Astrocyte of the spinal cord (primary cell): ENCODE data around the gene ADSL.

Source experiments
- DNase-seq: peaks from one replicate; pipeline ENCODE4 v3.0.0; 2011; ENCODE audit warnings: low read depth, low spot score
- H3K4me3 ChIP-seq: 2 replicates; pipeline ENCODE4 v1.5.1; 2011; ENCODE audit warnings: low read depth, mild to moderate bottlenecking, low read length, moderate library complexity
- CTCF ChIP-seq: IDR thresholded peaks from 2 replicates; pipeline ENCODE4 v1.5.1; 2012; ENCODE audit warnings: low read depth, mild to moderate bottlenecking, low read length, inconsistent platforms
- in situ Hi-C: cut with HindIII; loops from 2 replicates; pipeline ENCODE4 v1.10.0; 2017; ENCODE audit warnings: low sequenced_read_pairs

Gene ADSL

DNA sequence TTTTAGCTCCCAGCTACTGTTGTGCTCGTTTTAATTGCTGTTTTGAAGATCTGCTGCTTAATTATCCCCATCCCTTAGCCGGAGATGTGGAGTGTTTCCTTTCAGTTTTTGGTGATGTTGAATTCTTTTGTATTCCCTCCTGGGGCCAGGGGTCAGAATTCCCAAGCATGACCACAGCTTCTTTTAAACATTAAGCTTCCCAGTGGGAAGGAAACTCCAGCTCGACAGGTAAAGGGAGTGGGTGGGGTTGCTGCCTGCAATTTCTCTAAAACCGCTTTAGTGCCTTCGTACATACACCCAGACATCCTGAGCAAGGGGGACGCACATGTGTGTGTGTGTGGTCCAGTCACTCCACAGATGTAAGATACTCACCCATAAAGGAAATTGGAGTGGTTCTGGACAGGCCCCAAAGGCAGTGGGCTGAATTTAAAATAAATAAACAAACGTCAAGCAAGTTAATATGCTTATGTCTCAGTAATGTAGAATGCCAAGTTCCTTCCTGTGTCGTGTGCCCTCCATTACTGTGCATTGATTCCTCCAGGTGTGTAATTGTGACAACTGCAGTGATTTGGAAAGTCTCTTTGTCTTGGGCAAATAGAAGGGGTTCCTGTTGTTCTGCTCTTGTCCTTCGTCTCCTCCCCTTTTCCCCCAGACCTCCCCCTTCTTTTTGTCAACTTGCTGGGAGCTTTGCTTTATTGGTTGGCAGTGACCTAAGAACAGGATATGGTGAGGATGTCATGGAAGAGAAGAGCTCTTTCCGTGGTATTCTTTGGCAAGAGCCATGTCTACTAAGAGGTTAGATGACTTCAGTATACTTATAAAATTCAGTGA, 19.2 kb upstream of the ADSL start:
- no peak for TF ChIP-seq CTCF
- DNase-seq = peak; percentile 50

GRCh38 chr22:40328546-40329456, 17.5 kb upstream of the ADSL start:
- no peak overlapping the region for H3K4me3 ChIP-seq
- in situ Hi-C loops = no loop called here
- no peak for DNase-seq
- TF ChIP-seq CTCF = no peak

More for the DNA sequence above, 19.2 kb upstream of the ADSL start:
- no peak overlapping the region for H3K4me3 ChIP-seq
- in situ Hi-C loops = no loop called here

- TF ChIP-seq CTCF = no peak
- in situ Hi-C loops = no loop called here
- H3K4me3 ChIP-seq = no peak overlapping the region
- DNase-seq = no peak
Observed at GRCh38 chr22:40329466-40329865, 16.8 kb upstream of the ADSL start.

- in situ Hi-C loops = no loop called here
- no peak for TF ChIP-seq CTCF
- DNase-seq = no peak
- no peak overlapping the region for H3K4me3 ChIP-seq
Observed at GRCh38 chr22:40330086-40330485, 16.2 kb upstream of the ADSL start.

DNA sequence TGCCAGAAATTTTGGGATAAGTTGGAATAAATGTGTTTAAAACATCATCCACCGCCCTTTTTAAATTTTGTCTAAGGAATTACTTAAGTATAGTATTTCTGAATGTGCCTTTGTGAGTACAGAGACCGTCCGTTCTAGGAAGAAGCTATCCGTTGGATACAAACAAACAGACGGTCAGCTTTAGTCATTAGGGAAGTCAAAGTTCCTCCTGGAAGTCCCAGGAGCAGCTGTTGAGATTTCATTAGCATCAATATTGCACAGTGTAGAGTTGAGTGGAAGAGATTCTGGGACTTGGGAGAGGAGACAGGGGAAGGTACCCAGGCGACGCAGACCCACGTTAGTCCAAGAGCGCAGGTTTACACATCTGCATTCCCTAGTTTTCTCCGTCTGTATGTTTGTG, 15.7 kb upstream of the ADSL start:
- no peak overlapping the region for H3K4me3 ChIP-seq
- in situ Hi-C loops = no loop called here
- no peak for DNase-seq
- no peak for TF ChIP-seq CTCF

DNA sequence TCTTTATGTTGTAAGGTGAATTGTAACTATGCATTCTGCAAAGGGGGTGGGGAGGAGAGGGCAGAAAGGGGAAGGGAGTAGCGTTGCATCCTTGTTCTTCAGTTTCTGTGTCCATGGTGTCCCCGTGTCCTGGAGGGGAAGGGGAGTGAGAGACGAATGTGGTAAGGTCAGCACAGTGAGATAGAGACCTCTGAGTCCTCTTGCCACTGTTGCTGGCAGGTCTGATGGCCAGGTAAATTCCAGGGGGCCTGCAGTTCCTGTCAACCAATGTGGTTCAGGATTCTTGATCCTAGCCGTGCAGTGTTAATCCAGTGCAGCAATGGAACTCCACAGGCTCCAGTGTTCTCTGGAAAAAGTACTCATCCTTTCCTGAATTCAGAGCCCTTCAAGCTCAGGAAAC, 14.6 kb upstream of the ADSL start:
- DNase-seq = no peak
- no peak overlapping the region for H3K4me3 ChIP-seq
- in situ Hi-C loops = no loop called here
- no peak for TF ChIP-seq CTCF
